NCI-H1092 (cell line): Measurements from ENCODE around the gene PVALEF.
A peak's percentile ranks its signal among the peaks of the same experiment; 100 is the strongest.

Source experiments
- DNase-seq: peaks from one replicate; lab custom pipeline; 2025; lab: John Stamatoyannopoulos, UW

Gene PVALEF

GRCh38 chr17:81128774-81129173, 36.5 kb upstream of the PVALEF start:
- DNase-seq: no peak

GRCh38 chr17:81129289-81129688, 36.0 kb upstream of the PVALEF start:
- no peak for DNase-seq

- DNase-seq: no peak
Measured at GRCh38 chr17:81129711-81130367, 35.5 kb upstream of the PVALEF start.

GRCh38 chr17:81130385-81131361, 34.6 kb upstream of the PVALEF start:
- DNase-seq: no peak

GRCh38 chr17:81131486-81132196, 33.7 kb upstream of the PVALEF start:
- no peak for DNase-seq

- no peak for DNase-seq
Measured at GRCh38 chr17:81132197-81132540, 33.1 kb upstream of the PVALEF start.

- DNase-seq: no peak
Measured at GRCh38 chr17:81132770-81133723, 32.3 kb upstream of the PVALEF start.

- DNase-seq: no peak
Measured at GRCh38 chr17:81134064-81134781, 31.1 kb upstream of the PVALEF start.

- DNase-seq: peak; percentile 80
Measured at GRCh38 chr17:81135505-81136278, 29.6 kb upstream of the PVALEF start.

- no peak for DNase-seq
Measured at GRCh38 chr17:81136366-81136765, 28.9 kb upstream of the PVALEF start.

GRCh38 chr17:81137248-81137647, 28.1 kb upstream of the PVALEF start:
- DNase-seq: no peak

- DNase-seq: no peak
Measured at GRCh38 chr17:81138083-81138482, 27.2 kb upstream of the PVALEF start.

GRCh38 chr17:81138500-81138899, 26.8 kb upstream of the PVALEF start:
- DNase-seq: no peak

- DNase-seq: no peak
Measured at GRCh38 chr17:81139428-81139827, 25.9 kb upstream of the PVALEF start.

GRCh38 chr17:81140018-81140417, 25.3 kb upstream of the PVALEF start:
- DNase-seq: no peak

GRCh38 chr17:81140695-81141094, 24.6 kb upstream of the PVALEF start:
- no peak for DNase-seq

- DNase-seq: peak; percentile 71
Measured at GRCh38 chr17:81142301-81143199, 22.8 kb upstream of the PVALEF start.

GRCh38 chr17:81143200-81143527, 22.1 kb upstream of the PVALEF start:
- DNase-seq: no peak
